HL-60 (cell line): ENCODE results near the gene MYO1E.
"Not testable (repeated sequence)": the region's sequence is repeated elsewhere in the genome, so short reads cannot be mapped to it uniquely, and the experiment has no call there.

ENCODE experiments used
- DNase-seq, 2 experiments: peaks; one replicate each; pipeline ENCODE4 v3.0.0-alpha.2; 2010 to 2020; ENCODE audit warnings: low read depth in 1 of 2, low spot score in 1 of 2
- H3K27ac ChIP-seq: fragments of 250-450 bp; sonication (Bioruptor Pico); replicated peaks from 2 replicates; pipeline ENCODE4 v1.5.1; 2020; ENCODE audit warnings: mild to moderate bottlenecking, moderate library complexity
- H3K27me3 ChIP-seq: fragments of 250-450 bp; sonication (Bioruptor Pico); 2 replicates; pipeline ENCODE4 v1.5.1; 2021; ENCODE audit warnings: mild to moderate bottlenecking, moderate library complexity; ENCODE audit not compliant: insufficient read depth, poor library complexity, severe bottlenecking
- H3K4me3 ChIP-seq: replicated peaks from 2 replicates; pipeline ENCODE4 v1.5.1; 2011; ENCODE audit warnings: mild to moderate bottlenecking, control low read depth, low read length; ENCODE audit not compliant: insufficient read depth
- CTCF ChIP-seq: IDR thresholded peaks from one replicate; pipeline ENCODE4 v1.5.1; 2011; ENCODE audit warnings: low read length, control low read depth, inconsistent platforms; ENCODE audit not compliant: insufficient read depth
- GABPA ChIP-seq: IDR thresholded peaks from 2 replicates; pipeline ENCODE4 v1.6.1; 2012; ENCODE audit warnings: low read depth
- POLR2AphosphoS5 ChIP-seq: IDR thresholded peaks from 2 replicates; pipeline ENCODE4 v1.6.1; 2012; ENCODE audit warnings: low read depth
- REST ChIP-seq: IDR thresholded peaks from 2 replicates; pipeline ENCODE4 v1.6.1; 2012; ENCODE audit warnings: low read depth; ENCODE audit not compliant: insufficient replicate concordance
- SPI1 ChIP-seq: IDR thresholded peaks from 2 replicates; pipeline ENCODE4 v1.6.1; 2012; ENCODE audit warnings: low read depth, mild to moderate bottlenecking, borderline replicate concordance

MYO1E gene

GRCh38 chr15:59338414-59338813 is 34.3 kb downstream of the MYO1E start:
- H3K27ac ChIP-seq: no peak overlapping the region
- TF ChIP-seq CTCF (no peak), SPI1 (no peak), POLR2AphosphoS5 (no peak)
- H3K27me3 ChIP-seq: no peaks in the 10 kb centered on the region
- DNase-seq: no peak
- no peak overlapping the region for H3K4me3 ChIP-seq

GRCh38 chr15:59336725-59337124 is 35.9 kb downstream of the MYO1E start:
- H3K27me3 ChIP-seq, H3K4me3 ChIP-seq, H3K27ac ChIP-seq, DNase-seq: not testable (repeated sequence)

- no peak for TF ChIP-seq SPI1
- TF ChIP-seq CTCF: no peak
- TF ChIP-seq POLR2AphosphoS5: no peak
- TF ChIP-seq REST: no peak
- Histone ChIP-seq H3K27me3 (no peaks in the 10 kb centered on the region), H3K27ac (no peak overlapping the region), H3K4me3 (no peak overlapping the region)
- no peak for DNase-seq
These were observed 37.4 kb downstream of the MYO1E start for GRCh38 chr15:59335207-59335786.

- Histone ChIP-seq H3K4me3 (no peak overlapping the region), H3K27me3 (no peaks in the 10 kb centered on the region), H3K27ac (no peak overlapping the region)
- no peak for DNase-seq
- TF ChIP-seq CTCF: no peak
- TF ChIP-seq REST: no peak
- TF ChIP-seq SPI1: no peak
- TF ChIP-seq POLR2AphosphoS5: no peak
- TF ChIP-seq GABPA: no peak
These were observed 38.6 kb downstream of the MYO1E start for GRCh38 chr15:59334076-59334415.
